KBM-7 (cell line): ENCODE measurements around the gene MED7.

Experiments used
- DNase-seq: peaks from one replicate; pipeline ENCODE4 v3.0.0-alpha.2; 2015
- in situ Hi-C: fragments of 300-500 bp; cut with MboI; formaldehyde crosslinking; loops from 2 replicates; pipeline ENCODE4 v1.14.3; 2020; ENCODE audit warnings: low sequenced_read_pairs, low pct_unique_long_range_greater_than_20kb, mixed read lengths

Gene MED7

DNA sequence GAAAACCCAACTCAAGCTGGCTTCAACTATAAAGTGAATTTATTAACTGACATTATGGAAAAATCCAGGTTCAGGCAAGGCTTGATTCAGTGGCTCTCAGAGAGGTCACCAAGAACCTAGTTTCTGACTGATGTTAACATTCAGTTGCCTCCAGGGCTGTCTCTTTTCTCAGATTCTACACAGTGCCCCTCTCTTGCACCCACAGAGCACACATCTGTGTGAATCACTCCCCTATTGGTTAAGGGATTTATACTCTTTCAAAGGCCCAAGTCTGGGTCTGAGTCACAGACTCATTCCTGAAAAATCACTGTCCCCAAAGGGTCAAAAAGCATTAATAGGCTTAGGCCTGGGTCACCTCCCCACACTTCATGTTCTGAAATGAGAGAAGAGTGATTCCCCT is 27.7 kb downstream of the MED7 start:
- DNase-seq = no peak
- in situ Hi-C loops = no loop called here

DNA sequence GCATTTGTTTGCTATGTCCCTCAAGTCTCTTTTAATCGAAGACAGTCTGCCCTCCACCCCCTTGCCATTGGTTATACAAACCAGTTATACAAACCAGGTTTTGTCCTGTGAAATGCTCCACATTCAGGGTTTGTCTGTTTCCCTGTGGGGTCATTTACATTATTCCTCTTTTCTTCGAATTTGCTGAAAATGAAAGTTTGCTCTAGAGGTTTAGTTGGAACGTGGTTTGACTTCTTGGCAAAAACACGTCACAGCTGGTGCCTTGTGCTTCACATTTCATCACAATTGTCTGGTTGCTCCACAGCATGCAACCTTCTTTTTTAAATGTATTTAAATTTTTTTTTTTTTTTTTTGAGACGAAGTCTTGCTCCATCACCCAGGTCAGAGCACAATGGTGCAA is 29.7 kb downstream of the MED7 start:
- no peak for DNase-seq
- in situ Hi-C loops = no loop called here

DNA sequence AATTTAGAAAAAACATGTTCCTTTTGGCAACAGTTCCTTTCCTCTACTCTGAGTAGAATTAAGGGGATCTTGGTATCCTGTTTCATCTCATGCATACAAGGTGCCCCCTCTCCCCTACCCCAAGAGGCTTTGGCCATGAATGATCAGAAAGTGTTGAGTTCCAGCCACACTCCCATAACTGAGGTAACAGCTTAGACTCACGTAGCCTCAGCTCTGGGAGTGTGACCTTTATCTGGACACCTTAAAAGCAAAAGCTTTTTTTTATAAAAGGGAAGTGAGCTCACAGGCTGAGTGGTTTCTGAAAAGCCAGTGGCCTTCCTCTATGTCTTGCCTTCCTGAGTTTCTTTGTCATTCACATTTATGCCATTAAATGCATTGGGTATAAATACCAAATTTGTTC is 32.9 kb downstream of the MED7 start:
- in situ Hi-C loops = no loop called here
- DNase-seq = peak; percentile 21

DNA sequence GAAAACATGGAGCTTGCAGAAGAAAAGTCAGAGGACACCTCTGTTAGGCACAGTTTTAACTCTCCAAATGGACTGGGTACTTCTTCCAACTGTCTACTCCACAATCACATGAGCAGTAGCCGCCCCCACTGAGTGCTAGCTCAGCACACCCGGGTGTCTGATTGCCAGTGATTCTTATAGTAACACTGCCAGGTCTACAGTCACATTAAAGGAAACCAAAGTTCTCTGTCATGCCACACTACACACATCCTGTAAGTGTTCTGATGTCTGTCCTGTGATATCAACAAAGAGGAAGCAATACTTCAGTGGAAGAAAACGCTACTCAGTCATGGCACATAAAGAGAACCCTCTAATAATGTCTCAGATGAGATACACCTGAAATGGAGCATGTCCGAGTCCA is 33.7 kb downstream of the MED7 start, which contains the start of gene HAVCR2:
TSS of gene HAVCR2 (minus strand) at position 69 of the 400 bp plus-strand sequence. CDS start at position 8, 61 bp downstream.
- peak; percentile 54 for DNase-seq

DNA sequence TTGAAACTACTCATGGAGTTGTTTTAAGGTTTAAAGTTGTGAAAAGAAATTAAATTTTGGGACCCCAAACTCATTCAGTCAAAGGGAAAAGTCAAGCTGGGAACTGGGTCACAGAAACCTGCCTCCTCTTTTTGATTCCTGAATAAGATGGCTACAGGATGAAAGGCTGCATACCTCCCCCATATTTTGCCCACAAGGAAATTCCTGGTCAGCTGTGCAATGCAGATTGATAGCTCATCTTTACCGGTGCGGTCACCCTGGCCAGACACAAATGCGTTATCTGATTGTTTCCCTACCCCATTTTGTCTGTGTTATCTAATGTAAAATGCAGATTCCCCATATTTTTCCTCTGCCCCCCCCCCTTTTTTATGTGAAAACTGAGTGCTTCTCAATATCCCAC is 35.2 kb downstream of the MED7 start:
- peak; percentile 19 for DNase-seq
- in situ Hi-C loops = no loop called here

More for the DNA sequence above, 33.7 kb downstream of the MED7 start, which contains the start of gene HAVCR2:
- in situ Hi-C loops = no loop called here

DNA sequence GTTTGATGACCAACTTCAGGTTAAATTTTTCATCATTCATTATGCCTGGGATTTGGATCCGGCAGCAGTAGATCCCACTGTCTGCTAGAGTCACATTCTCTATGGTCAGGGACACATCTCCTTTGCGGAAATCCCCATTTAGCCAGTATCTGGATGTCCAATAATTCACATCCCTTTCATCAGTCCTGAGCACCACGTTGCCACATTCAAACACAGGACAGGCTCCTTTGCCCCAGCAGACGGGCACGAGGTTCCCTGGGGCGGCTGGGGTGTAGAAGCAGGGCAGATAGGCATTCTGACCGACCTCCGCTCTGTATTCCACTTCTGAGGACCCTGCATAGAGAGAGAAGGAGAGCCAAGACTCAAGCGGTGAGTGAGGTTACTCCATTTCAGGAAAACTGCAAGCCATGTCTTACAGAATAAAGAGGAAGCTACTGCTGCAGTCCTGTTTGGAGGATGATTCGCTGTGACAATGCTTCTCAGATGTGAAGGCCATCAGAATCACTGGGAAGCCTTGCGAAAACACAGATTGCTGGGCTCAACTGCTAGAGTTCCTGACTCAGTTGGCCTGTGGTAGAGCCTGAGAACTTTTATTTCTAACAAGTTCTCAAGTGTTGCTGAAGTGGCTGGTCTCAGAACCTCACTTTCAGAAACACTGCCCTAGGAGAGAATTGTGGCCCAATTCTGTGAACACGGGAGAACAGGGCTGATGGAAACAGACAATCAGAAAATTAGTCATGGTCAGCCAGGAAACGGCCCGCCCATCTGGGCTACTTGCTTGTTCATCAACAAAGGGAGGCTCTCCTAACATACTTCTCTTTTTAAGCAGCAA is 35.8 kb downstream of the MED7 start:
- in situ Hi-C loops = no loop called here
- DNase-seq = peak; percentile 21

DNA sequence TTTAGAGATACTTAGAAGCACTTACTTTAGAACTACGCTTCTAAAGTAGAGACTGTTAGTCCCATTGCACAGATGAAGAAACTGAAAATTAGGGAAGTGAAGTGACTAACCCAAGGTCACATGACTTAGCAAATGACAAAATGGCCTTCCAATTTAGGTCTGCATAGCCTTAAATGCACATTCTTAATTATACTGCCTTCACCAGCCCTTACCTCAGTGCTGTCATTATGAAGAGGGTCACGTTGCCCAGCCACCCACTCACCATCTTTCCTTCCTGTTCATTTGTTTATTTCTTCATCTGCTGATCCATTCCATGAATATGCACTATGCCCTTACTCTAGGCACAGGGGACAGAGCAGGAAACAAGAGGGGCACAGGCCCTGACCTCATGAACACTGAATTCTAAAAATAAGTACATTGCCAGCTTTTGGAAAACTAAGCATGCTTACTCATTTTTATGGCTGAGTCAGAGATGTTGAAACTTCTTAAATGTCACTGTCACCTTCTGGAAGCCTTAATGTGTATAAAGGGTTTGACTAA is 42.5 kb downstream of the MED7 start:
- DNase-seq = peak; percentile 7
- in situ Hi-C loops = no loop called here

DNA sequence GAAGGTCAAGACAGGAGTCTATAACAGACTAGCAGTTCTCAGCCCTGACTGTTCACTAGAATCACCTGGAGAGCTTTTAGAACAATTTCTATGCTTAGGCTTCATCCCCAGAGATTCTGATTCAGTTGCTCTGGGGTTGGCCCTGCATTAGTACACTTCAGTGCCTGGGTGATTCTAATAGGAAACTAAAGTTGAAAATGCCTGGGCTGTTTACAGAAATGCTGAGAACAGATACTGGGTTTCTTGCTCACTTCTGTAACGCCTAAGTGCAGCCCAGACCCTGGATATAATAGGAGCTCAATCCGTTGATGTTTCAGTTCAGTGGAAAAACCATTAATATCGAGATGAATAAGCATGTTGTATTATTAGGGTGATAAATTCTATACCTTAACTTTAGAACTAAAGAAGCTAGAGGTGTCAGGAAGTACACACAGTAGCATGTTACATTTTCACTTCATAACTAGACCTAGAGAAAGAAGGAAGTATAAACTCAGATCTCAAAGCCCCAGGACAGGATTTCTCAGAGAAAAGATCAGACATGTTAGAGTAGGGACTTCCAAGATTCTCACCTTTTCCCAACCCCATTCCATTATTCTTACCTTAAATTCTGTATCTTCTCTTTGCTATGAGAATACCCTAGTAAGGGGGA is 54.2 kb downstream of the MED7 start:
- DNase-seq = no peak
- in situ Hi-C loops = no loop called here
